HG03521 (cell line): Measurements from ENCODE around the gene MYL10.

Source experiments
- ATAC-seq: cut with Tn5 transposase; IDR thresholded peaks from one replicate; pipeline ENCODE4 v1.9.1; 2021; ENCODE audit warnings: mild to moderate bottlenecking, moderate library complexity; ENCODE audit not compliant: unreplicated experiment

MYL10 gene

DNA sequence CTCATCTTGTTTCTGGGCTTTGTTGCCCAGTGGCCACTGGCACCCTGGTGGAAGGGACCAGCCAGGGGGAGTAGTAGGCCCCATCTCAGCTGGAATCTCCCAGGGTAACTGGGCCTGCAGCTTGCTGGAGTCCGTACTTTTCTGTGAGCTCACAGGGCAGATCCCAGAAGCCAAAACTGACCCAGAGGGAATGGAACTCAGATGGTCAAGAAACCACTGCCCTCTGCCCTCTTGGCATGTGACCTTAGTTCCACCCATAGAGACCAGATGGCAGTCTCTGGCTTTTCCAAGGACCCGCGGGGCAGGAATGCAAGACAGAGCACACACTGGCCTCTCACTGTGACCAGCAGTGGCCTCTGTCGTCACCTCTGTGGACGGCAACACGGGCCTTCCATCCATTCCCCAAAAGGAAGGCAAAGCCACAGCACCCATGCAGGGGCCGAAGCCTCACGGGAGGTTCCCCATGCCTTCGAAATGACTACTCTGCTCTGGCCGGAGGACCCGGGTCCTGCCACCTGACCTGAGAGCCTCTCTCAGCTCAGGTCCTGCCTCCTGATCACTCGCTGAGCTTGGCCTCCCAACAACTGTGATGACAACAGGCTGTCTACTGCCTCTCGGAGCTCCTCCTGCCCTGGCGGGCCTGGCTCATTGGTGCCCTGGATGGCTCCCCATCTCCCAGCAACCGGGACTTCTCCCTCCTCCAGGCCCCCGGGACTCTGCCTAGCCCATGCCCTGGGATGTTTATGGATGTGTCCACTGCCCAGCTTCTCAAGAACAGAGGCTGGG, 29.9 kb downstream of the MYL10 start:
- no peak for ATAC-seq

DNA sequence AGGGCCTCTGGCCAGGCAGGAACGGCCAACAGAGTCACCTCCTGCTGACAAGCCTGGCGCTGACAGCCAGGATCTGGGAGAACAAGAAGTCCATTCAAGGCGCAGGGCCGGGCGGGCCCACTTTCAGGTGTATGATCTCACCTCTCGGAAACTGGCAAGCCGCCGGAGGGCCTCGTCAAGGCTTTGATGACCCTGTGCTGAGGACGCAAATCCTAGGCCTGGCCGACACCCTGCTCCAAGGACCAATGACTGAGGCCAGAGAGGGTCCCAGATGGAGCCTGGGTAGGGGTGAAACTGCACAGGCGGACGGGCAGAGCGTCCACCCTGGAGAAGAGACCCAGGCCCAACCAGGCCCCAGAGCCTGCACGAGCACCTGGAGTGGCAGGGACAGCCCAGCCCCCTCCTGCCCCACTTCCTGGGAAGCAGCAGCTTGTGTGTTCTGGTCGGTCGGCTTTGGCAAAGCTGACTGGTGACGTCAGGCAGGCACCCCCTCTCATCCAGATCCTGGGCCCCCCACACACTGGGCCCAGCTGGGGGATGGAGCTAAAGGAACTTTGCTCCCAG, 30.6 kb downstream of the MYL10 start:
- ATAC-seq: no peak

GRCh38 chr7:101597941-101598340, 31.2 kb downstream of the MYL10 start:
- no peak for ATAC-seq

GRCh38 chr7:101596898-101597297, 32.2 kb downstream of the MYL10 start:
- ATAC-seq: no peak

DNA sequence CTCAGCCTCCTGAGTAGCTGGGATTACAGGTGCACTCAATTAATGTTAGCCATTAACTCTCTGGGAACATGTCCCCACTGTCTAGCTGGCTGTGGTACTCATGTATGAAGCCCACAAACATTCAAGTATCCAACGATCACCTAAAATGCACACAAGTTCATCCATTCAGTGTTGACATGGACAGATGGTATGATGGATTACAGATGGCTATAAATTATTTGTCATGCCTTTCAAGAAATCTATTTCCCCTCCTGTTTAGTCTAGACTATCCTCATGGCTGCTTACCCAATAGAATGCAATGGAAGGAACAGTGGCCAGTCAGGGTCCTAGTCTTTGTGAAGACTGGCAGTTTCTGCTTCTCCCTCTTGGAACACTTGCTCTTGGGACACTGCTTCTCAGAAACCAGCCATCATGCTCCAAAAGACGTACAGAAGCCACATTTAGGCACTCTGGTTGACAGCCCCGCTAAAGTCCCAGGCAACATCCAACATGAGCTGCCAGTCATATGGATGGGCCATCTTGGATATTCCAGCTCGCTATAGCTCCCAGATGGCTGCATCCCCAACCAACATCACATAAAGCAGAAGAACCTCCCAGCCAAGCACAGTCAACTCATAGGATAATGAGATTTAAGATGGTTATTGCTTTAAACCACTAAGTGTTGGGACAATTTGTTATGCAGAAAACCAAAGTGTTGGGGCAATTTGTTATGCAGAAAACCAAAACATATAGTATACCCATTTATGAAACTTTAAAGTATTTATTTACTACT, 33.1 kb downstream of the MYL10 start:
- no peak for ATAC-seq

- ATAC-seq: no peak
Measured at GRCh38 chr7:101595246-101595645, 33.9 kb downstream of the MYL10 start.

GRCh38 chr7:101594790-101595189, 34.3 kb downstream of the MYL10 start:
- no peak for ATAC-seq

DNA sequence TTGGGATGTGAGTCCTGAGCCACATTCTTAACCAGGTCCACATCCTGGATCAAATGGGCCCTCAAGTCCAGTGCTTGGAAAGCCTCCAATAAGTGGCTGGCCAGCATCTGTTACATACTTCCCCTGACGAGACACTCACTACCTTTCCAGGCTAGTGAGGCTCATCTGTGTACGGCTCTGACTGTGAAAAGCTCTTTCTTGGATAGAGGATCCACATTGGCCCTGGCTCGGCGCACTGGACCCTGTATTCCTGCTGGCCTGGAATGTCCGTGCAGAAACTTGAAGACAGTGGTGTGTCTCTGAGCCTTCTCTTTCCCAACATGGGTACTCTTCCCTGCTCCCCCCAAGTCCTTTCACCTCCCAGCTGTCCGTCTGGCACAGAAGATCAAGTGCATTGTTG, 35.5 kb downstream of the MYL10 start:
- no peak for ATAC-seq

DNA sequence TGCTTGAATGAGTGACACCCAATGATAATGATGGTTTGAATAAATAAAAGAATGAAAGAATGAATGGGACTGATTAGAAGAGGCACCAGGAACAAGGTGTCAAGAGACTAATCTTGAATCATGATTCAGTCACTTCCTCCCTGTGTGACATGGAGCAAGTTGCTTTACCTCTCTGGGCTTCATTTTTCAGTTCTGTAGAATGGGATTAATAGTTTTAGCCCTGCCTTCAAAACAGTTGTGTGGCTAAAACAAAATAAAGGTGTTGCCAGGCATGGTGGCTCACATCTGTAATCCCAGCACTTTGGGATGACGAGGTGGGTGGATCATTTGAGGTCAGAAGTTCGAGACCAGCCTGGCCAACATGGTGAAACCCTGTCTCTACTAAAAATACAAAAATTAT, 37.6 kb downstream of the MYL10 start:
- ATAC-seq: no peak

DNA sequence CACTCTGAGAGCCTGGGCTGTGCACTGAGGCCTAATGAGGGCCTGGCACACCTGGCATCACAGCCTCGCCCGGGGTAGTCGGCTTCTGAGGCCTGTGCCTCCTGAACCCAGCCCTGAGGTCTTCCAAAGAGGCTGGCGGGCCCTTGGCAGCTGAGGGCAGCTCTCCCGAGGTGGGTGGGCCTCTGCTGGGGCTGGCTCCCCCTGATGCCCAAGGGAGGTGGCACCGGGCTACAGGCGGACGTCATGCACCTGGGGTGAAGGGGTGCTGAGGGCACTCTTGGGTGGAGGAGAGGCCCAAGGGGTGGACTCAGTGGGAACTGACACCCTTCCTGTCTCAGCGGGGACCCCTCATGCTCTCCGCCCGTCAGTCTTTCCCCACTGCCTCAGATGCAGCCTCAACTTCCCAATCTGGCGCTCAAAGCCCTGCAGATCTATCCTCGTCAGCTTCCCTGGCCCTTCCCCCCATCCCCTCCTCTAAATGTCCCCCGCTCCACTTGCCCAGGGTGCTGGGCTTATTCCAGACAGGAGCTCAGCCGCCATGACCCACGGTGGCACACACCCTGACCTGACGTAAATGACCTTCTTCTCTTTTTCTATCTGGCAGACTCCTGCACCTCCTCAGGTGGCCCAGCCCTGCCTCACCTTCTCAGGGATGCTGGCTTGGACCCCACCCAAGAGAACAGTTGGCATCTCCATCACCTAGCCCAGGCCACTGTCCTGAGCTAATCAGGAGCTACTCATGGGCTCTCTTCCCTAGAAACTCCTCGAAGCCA, 38.2 kb downstream of the MYL10 start:
- no peak for ATAC-seq

DNA sequence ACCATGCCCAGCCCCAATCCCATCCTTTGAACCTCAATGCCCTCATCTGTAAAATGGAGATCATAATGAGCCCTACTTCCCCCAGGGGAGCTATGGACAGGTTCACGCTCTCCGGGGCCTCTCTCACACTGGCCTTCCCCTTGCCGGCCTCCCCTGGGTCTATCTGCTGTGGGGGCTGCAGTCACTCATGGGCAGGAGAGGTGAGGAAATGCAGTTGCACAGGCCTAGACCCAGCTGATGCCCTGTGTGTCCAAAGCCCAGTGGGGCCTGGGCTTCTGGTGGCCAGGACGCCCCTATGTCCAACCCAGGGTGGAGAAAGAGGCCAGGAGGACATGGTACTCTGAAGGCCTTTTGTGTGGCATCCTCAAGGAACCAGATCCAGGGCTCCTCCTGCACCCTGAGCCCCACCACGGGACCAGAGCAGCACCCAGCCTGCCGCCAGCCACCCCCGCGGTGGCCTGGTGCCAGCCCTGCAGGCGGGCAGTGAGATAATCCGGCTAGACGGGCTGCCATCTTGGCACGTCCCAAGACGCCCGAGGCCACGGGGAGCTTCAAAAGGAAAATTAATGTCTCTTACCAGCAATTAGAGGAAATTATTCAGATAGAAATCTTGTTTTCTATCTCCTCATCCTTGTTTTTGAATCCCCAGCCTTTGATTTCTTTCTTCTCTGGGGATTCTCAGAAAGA, 39.0 kb downstream of the MYL10 start:
- ATAC-seq: no peak

GRCh38 chr7:101589052-101589451, 40.0 kb downstream of the MYL10 start:
- no peak for ATAC-seq

- no peak for ATAC-seq
Measured at GRCh38 chr7:101588131-101588935, 40.8 kb downstream of the MYL10 start.

DNA sequence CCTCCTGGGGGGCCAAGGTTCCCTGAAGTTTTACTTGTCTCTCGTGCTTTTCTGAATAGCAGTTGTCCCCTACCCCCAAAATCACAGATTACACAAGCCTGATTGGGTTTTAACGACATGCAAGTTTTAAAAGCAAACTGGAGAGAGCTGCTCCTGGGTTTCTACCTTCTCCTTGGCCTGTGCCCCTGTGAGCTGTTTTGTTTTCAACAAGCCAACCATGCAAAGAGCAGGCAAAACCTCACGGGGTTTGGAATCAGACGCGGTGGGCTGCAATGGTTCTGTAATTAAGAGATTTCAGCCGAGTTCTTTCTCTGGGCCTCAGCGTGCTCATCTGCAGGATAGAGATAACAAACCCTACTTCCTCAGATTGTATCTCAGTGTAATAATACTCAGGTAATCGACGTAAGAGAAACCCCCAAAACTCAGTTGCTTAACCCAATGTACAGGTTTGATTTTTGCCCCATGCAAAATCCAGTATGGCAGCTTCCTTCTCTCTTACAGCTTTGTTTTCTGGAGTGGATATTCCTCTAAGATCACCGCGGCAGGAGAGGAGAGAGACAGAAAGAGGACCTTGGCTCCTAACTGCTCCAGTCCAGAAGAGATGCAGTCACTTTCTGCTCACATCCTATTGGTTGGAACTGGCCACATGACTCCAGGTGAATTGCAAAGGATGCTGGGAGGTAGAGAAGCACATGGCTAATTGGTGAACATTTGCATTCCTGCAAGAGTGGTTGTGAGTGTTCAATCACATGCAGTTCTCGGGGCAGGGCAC, 42.0 kb downstream of the MYL10 start:
- ATAC-seq: no peak

DNA sequence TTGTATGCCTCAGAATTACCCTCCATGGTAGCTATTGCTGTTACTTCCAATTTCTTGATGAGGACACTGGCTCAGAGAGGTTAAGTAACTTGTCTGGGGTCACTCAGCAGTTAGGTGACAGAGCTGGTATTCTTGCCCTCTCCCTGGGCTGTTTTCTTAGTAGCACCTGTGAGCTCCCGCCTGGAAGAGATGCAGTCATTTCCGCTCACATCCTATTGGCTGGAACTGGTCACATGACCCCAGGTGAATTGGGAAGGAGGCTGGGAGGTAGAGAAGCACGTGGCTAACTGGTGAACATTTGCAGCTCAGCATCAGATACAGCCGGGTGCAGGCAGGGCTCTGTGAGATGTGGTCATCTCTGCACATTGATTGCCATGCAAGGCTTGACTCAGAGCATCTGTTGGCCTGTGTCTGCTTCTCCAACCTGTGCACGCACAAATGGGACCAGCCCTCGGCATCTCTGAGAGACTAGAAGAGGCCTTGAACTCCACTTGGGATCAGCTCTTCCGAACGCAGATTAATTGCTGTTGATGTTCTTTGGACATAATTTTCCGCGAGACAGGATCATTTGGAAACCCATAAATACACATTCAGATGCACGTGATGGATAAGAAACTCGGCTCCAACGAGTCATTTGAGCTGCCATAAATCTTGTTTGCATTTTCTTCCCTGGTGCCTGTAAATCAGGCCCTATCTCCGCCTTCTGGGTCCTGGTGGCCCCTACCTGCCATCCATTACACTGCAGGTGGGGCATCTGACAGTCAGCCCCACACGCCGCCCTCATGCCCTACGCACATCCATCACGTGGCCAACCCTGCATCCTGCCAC, 42.8 kb downstream of the MYL10 start:
- no peak for ATAC-seq

- no peak for ATAC-seq
Measured at GRCh38 chr7:101582971-101583370, 46.1 kb downstream of the MYL10 start.

DNA sequence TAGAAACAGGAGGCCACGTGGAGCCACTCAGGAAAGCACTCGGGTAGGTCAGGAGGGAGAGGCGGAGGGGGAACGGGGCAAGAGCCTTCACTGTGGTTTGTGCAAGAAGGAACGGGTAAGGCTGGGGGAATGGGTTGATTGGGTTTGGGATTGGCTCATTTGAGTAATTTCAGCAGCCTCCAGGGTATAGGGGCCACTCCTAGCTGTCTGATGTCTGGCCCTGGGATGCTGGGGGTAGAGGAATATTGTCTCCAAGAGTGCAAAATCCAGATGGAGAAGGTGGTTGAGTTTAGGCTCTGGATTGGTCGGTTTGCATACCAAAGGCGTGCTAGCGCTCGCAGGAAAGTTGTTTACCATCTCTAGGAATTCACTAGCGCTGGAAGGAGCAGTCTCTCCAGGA, 47.2 kb downstream of the MYL10 start:
- no peak for ATAC-seq

DNA sequence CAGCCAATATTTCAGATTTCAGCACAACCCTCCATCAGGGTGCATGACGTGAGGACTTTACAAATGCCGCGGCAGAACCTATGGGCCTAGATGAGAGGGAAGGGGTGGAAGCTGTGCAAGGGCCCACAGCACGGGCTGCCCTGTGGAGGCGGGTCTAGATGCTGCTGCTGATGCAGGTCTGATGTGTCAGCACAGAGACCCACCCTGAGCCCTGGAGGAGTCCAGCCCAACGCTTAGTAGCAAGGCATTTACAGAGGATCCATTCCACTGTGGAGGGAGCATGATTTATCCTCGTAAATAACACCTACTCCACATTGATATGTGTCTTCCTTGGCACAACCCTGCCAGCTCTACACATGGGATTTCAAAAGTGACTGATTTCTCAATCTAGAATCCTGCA, 48.5 kb downstream of the MYL10 start:
- no peak for ATAC-seq
